NCI-H226 (cell line): Measurements from ENCODE around the gene EXOC6B.

Experiments
- DNase-seq: peaks from one replicate; pipeline ENCODE4 v3.0.0-alpha.2; 2015

The EXOC6B gene

DNA sequence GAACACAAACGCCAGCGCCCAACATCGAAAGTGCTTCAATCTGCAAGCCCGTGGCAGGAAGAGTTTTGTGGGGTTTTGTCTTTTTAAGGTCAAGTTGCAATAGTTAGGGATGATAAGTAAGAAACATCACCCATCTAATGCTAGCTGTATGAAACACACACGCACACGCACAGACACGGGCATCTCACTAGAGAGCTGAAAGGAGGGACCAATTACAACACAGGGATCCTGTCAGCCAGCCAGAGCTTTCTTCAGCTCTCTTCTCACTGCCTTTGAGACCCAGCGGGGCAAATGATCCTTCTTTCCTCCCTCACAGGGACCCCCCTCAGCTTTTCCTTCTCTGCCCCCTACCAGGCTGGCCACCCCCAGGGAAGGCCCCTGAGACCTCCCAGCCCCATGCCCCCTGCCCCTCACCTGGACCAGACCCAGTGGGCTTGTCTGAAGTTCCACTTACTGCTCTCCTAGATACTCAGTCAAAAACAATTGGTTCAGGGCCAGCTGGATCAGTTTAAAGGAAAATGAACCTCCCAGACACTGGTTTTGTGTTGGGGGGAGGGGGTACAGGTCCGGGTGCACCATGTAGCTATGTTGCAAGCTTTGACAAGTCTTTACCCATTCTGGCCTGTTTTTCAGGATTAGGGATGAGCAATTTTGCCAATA, 696.0 kb downstream of the EXOC6B start:
- DNase-seq = no peak

DNA sequence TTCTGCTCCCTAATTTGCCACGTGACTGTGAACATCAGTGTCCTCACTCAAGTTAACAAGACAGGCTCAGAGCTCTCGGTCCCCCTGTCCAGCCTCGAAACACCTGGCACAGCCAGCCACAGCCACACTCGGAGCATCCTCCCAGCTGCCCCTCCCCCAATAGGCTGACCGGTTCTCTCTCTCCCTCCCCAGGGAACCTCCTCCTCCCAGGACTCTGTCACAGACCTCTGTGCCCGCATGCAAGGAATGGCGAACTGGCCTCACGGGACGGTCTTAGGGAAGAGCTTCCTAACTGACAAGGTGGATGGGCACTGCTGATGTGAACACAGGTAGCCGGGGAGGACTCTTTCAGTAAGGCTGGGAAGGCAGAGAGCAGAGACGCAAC, 697.0 kb downstream of the EXOC6B start:
- no peak for DNase-seq

DNA sequence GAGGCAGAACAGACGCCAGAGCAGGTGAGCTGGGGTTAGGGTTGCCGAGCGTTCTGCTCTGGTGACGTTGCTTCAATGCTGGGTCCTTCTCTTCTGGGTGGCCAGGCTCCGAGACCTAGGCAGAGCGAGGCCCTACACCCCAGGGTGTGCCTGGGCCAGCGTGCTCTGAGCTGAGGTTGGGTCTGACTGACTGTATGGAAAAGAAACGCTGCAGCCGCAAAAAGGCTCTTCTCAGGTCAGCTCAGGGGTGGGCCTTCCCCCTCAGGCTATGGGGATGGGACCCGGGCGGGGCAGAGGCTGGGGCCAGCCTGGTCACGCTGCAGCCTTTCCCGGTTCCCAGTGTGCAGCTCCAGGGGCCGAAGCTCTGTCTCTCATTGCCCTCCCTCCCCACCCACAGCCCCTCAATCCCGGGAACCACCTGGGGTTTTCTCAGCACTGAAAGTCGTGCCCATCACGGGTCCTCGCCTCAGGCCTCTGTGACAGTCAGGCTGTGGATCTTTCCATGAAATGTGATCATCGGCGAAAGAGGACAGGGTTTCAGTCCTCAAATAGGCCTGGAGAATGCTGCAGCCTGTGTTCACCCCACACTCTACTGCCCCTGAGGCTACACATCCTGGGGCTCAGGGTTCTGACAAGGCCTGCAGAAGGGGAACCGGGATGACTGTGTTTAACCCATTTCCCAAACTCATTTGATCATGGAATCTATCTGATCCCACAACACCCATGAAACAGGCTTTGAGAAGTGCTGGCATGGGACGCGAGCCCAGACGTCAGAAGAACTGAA, 697.6 kb downstream of the EXOC6B start:
- no peak for DNase-seq

DNA sequence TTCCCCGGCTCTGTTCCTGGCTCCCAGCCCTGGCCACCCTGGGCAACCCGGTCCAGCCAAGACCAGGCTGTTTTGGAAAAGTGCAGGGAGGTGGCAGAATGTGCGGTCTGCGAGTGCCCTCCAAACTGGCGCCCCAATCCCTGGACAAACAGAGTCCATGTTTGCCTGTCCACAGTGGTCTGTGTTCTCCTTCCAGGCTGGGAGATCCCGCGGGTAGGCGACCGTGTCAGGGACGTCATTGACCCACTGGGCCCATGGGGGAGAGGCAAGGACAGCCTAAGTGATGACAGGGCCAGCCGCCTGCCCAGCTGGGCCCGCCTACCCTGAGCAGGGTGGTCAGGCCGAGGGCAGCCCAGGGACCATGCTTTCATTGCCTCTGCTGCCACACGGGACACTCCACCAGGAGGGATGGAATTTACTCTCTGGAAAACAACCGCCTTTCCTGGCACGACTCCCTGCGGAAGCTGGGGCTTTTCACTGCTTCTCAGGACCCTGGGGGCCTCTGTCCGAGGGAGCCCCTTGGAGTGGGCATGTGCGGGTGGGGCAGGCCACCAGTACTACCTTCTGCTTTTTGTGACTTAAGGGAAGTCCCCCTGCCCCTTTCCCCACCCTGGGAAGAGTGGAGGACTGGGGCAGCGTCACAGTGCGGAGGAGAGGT, 698.3 kb downstream of the EXOC6B start:
- no peak for DNase-seq

DNA sequence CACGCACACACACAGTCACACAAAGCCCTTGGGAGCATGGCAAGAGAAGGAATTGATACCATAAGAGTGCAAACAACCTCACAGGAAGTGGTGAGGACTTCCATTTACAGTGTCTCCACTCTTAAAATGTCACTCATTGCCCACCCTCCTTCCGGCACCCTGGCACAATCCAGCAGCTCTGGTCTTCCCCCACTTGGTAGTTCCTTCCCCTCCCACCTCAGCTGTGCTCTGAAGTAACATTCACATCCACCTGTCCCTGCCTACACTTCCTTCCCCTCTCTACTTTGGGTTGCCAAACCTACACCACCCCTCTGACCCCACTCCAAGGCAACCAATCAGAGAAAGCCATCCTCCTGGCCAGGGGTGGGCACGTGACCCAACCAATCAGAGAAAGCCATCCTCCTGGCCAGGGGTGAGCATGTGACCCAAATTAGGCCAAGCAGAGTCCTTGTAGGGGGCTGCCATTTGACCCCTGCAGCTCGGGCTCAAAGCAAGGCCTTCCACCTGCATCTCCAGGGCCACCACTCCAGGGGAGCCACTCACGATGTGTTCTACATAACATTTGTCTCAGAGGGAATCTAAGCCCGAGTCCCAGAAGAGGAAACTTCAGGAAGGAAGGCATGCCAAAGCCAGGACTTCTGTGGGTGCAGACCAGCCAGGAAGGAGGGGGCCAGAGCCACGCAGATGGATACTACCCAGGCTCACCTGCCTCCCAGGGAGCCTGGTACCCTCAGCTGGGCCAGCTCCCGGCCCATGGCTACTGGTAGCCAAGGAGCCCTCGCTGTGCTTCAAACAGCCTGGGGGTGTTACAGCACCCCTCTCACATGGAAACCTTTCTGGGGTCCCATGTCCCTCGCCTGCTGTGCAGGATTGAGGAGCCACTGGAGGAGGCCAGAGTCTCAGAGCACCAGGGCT, 699.4 kb downstream of the EXOC6B start:
- no peak for DNase-seq
